ENCODE measurements around the gene C20orf204.

The C20orf204 gene

GRCh38 chr20:64055396-64055892, 19.5 kb downstream of the C20orf204 start:
- DNase-seq, result no peak

GRCh38 chr20:64055893-64056638, 20.1 kb downstream of the C20orf204 start:
- DNase-seq, result no peak

- no peak for DNase-seq
Observed at GRCh38 chr20:64056639-64056888, 20.6 kb downstream of the C20orf204 start.

- DNase-seq, result no peak
Observed at GRCh38 chr20:64056889-64057627, 21.1 kb downstream of the C20orf204 start.

- DNase-seq, result peak in 30 of 58 donors; percentile 8 to 66 (median 26)
Observed at GRCh38 chr20:64057628-64058498, 21.9 kb downstream of the C20orf204 start.

- peak in 3 of 58 donors; percentile 8 to 15 (median 9) for DNase-seq
Observed at GRCh38 chr20:64058536-64058935, 22.6 kb downstream of the C20orf204 start.

GRCh38 chr20:64062276-64062595, 26.3 kb downstream of the C20orf204 start:
- peak in 2 of 58 donors; percentile 48 to 49 for DNase-seq

- peak; percentile 73 to 99 (median 95) for DNase-seq
Observed at GRCh38 chr20:64062596-64063388, 26.8 kb downstream of the C20orf204 start, which contains the start of gene TCEA2. Gene TCEA2, plus strand, starts transcription at chr20:64063198. Its CDS starts 115 bp downstream, at chr20:64063313.

- DNase-seq, result peak in 19 of 58 donors; percentile 4 to 52 (median 30)
Observed at GRCh38 chr20:64063389-64064144, 27.6 kb downstream of the C20orf204 start.

GRCh38 chr20:64064145-64064698, 28.2 kb downstream of the C20orf204 start:
- no peak for DNase-seq

- no peak for DNase-seq
Observed at GRCh38 chr20:64065062-64065973, 29.3 kb downstream of the C20orf204 start.

GRCh38 chr20:64065974-64066343, 30.0 kb downstream of the C20orf204 start:
- no peak for DNase-seq

- no peak for DNase-seq
Observed at GRCh38 chr20:64067005-64067632, 31.1 kb downstream of the C20orf204 start.

- DNase-seq, result no peak
Observed at GRCh38 chr20:64067733-64068307, 31.8 kb downstream of the C20orf204 start.

GRCh38 chr20:64068386-64069208, 32.6 kb downstream of the C20orf204 start:
- DNase-seq, result no peak

GRCh38 chr20:64069209-64069613, 33.2 kb downstream of the C20orf204 start:
- DNase-seq, result no peak

All from anterior cingulate cortex (tissue), 58 donors.